ENCODE measurements around the gene ABCC11.

The ABCC11 gene

GRCh38 chr16:48162839-48163410 is 84.4 kb downstream of the ABCC11 start:
- H3K27ac ChIP-seq (ENCODE audit: low read depth, low read length): no peak overlapping the region
- H3K27me3 ChIP-seq (ENCODE audit: insufficient read depth, low read length, poor library complexity): no peaks in the 10 kb centered on the region
- no peak overlapping the region for H2BK120ac ChIP-seq (ENCODE audit: low read depth, low read length)
- no peaks in the 10 kb centered on the region for H3K4me1 ChIP-seq (ENCODE audit: control insufficient read depth, low read depth, low read length)
- H2BK5ac ChIP-seq (ENCODE audit: low read length): no peak overlapping the region
- H3K18ac ChIP-seq (ENCODE audit: low read length): no peak overlapping the region
- no peaks in the 10 kb centered on the region for H3K79me2 ChIP-seq (ENCODE audit: control insufficient read depth, insufficient read depth, low read length)
- no peak for DNase-seq
- H3K4me3 ChIP-seq (ENCODE audit: low read length): no peak overlapping the region
- H3K56ac ChIP-seq (ENCODE audit: low read length): no peak overlapping the region
- no peak overlapping the region for H2BK15ac ChIP-seq (replicated peaks; ENCODE audit: low read depth)
- H4K8ac ChIP-seq (ENCODE audit: low read depth, low read length): no peak overlapping the region
- H3K23ac ChIP-seq (ENCODE audit: low read length): no peak overlapping the region
- H3K36me3 ChIP-seq (ENCODE audit: control insufficient read depth, insufficient read depth, low read length): no peaks in the 10 kb centered on the region
- H3K79me1 ChIP-seq (ENCODE audit: low read length): no peaks in the 10 kb centered on the region
- no peak overlapping the region for H2AK5ac ChIP-seq (ENCODE audit: low read length)
- H3K9ac ChIP-seq (ENCODE audit: low read length): no peak overlapping the region
- H4K5ac ChIP-seq (ENCODE audit: low read length): no peak overlapping the region
- H3K4me2 ChIP-seq (ENCODE audit: low read length): no peak overlapping the region
- WGBS (ENCODE audit: extremely low coverage, insufficient coverage, low lambda C conversion rate): no CpG with 5 or more reads among the region's 9 CpGs
- no peak overlapping the region for H3K4ac ChIP-seq (ENCODE audit: low read depth, low read length)

GRCh38 chr16:48161906-48162305 is 85.4 kb downstream of the ABCC11 start:
- H3K23ac ChIP-seq (ENCODE audit: low read length): no peak overlapping the region
- no peak overlapping the region for H3K4me2 ChIP-seq (ENCODE audit: low read length)
- H3K9ac ChIP-seq (ENCODE audit: low read length): no peak overlapping the region
- H3K4ac ChIP-seq (ENCODE audit: low read depth, low read length): no peak overlapping the region
- H2BK5ac ChIP-seq (ENCODE audit: low read length): no peak overlapping the region
- DNase-seq: no peak
- H3K27ac ChIP-seq (ENCODE audit: low read depth, low read length): no peak overlapping the region
- H4K5ac ChIP-seq (ENCODE audit: low read length): no peak overlapping the region
- H2AK5ac ChIP-seq (ENCODE audit: low read length): no peak overlapping the region
- no peak overlapping the region for H3K4me3 ChIP-seq (ENCODE audit: low read length)
- H3K36me3 ChIP-seq (ENCODE audit: control insufficient read depth, insufficient read depth, low read length): no peaks in the 10 kb centered on the region
- H3K18ac ChIP-seq (ENCODE audit: low read length): no peak overlapping the region
- H2BK15ac ChIP-seq (replicated peaks; ENCODE audit: low read depth): no peak overlapping the region
- WGBS (ENCODE audit: extremely low coverage, insufficient coverage, low lambda C conversion rate): no CpG with 5 or more reads among the region's 4 CpGs
- H3K79me2 ChIP-seq (ENCODE audit: control insufficient read depth, insufficient read depth, low read length): no peaks in the 10 kb centered on the region
- no peaks in the 10 kb centered on the region for H3K27me3 ChIP-seq (ENCODE audit: insufficient read depth, low read length, poor library complexity)
- no peak overlapping the region for H3K56ac ChIP-seq (ENCODE audit: low read length)
- no peaks in the 10 kb centered on the region for H3K4me1 ChIP-seq (ENCODE audit: control insufficient read depth, low read depth, low read length)
- no peaks in the 10 kb centered on the region for H3K79me1 ChIP-seq (ENCODE audit: low read length)
- no peak overlapping the region for H2BK120ac ChIP-seq (ENCODE audit: low read depth, low read length)
- H4K8ac ChIP-seq (ENCODE audit: low read depth, low read length): no peak overlapping the region

GRCh38 chr16:48160575-48160974 is 86.8 kb downstream of the ABCC11 start:
- Histone ChIP-seq H3K27ac (ENCODE audit: low read depth, low read length) (no peak overlapping the region), H2BK5ac (ENCODE audit: low read length) (no peak overlapping the region), H3K4me2 (ENCODE audit: low read length) (no peak overlapping the region), H3K4me1 (ENCODE audit: control insufficient read depth, low read depth, low read length) (no peaks in the 10 kb centered on the region), H2AK5ac (ENCODE audit: low read length) (no peak overlapping the region), H3K27me3 (ENCODE audit: insufficient read depth, low read length, poor library complexity) (no peaks in the 10 kb centered on the region), H3K9ac (ENCODE audit: low read length) (no peak overlapping the region), H3K18ac (ENCODE audit: low read length) (no peak overlapping the region), H3K36me3 (ENCODE audit: control insufficient read depth, insufficient read depth, low read length) (no peaks in the 10 kb centered on the region), H3K79me1 (ENCODE audit: low read length) (no peaks in the 10 kb centered on the region), H2BK120ac (ENCODE audit: low read depth, low read length) (no peak overlapping the region), H3K4me3 (ENCODE audit: low read length) (no peak overlapping the region), H3K56ac (ENCODE audit: low read length) (no peak overlapping the region), H4K5ac (ENCODE audit: low read length) (no peak overlapping the region), H4K8ac (ENCODE audit: low read depth, low read length) (no peak overlapping the region), H3K79me2 (ENCODE audit: control insufficient read depth, insufficient read depth, low read length) (no peaks in the 10 kb centered on the region), H2BK15ac (replicated peaks; ENCODE audit: low read depth) (no peak overlapping the region), H3K23ac (ENCODE audit: low read length) (no peak overlapping the region), H3K4ac (ENCODE audit: low read depth, low read length) (no peak overlapping the region)
- no peak for DNase-seq
- WGBS (ENCODE audit: extremely low coverage, insufficient coverage, low lambda C conversion rate): no CpG with 5 or more reads among the region's 6 CpGs

DNA sequence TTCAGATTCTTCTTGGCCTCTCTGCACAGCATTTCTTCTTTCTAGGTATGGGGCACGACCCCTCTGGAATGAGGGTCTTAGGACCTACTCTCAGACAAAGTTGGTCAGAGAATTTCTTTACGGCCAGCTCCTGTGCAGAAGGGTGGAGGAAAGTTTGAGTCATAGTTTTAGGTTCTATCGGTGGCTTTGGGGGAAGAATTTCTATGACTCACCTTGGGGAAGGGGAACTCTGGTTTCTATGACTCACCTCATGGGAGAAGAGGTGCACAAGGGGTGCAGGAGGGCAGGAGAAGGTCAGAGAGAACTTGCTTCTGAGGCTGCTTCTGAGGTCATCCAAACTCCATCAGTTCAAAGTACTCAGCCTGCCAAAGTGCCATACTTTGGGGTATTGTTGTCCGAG is 89.0 kb downstream of the ABCC11 start:
- Histone ChIP-seq H2BK120ac (ENCODE audit: low read depth, low read length) (no peak overlapping the region), H2BK15ac (replicated peaks; ENCODE audit: low read depth) (no peak overlapping the region), H3K18ac (ENCODE audit: low read length) (no peak overlapping the region), H3K4me3 (ENCODE audit: low read length) (no peak overlapping the region), H4K8ac (ENCODE audit: low read depth, low read length) (no peak overlapping the region), H3K4me2 (ENCODE audit: low read length) (no peak overlapping the region), H3K56ac (ENCODE audit: low read length) (no peak overlapping the region), H3K23ac (ENCODE audit: low read length) (no peak overlapping the region), H3K79me2 (ENCODE audit: control insufficient read depth, insufficient read depth, low read length) (no peaks in the 10 kb centered on the region), H3K36me3 (ENCODE audit: control insufficient read depth, insufficient read depth, low read length) (no peaks in the 10 kb centered on the region), H3K27me3 (ENCODE audit: insufficient read depth, low read length, poor library complexity) (no peaks in the 10 kb centered on the region), H3K79me1 (ENCODE audit: low read length) (no peaks in the 10 kb centered on the region), H3K4ac (ENCODE audit: low read depth, low read length) (no peak overlapping the region), H4K5ac (ENCODE audit: low read length) (no peak overlapping the region), H3K4me1 (ENCODE audit: control insufficient read depth, low read depth, low read length) (no peaks in the 10 kb centered on the region), H2AK5ac (ENCODE audit: low read length) (no peak overlapping the region), H2BK5ac (ENCODE audit: low read length) (no peak overlapping the region), H3K9ac (ENCODE audit: low read length) (no peak overlapping the region), H3K27ac (ENCODE audit: low read depth, low read length) (no peak overlapping the region)
- DNase-seq: peak; percentile 60
- no CpG with 5 or more reads among the region's 4 CpGs for WGBS (ENCODE audit: extremely low coverage, insufficient coverage, low lambda C conversion rate)

- Histone ChIP-seq H3K79me2 (ENCODE audit: control insufficient read depth, insufficient read depth, low read length) (no peaks in the 10 kb centered on the region), H2BK120ac (ENCODE audit: low read depth, low read length) (no peak overlapping the region), H3K36me3 (ENCODE audit: control insufficient read depth, insufficient read depth, low read length) (no peaks in the 10 kb centered on the region), H3K9ac (ENCODE audit: low read length) (no peak overlapping the region), H3K4me3 (ENCODE audit: low read length) (no peak overlapping the region), H2BK5ac (ENCODE audit: low read length) (no peak overlapping the region), H2AK5ac (ENCODE audit: low read length) (no peak overlapping the region), H2BK15ac (replicated peaks; ENCODE audit: low read depth) (no peak overlapping the region), H3K4ac (ENCODE audit: low read depth, low read length) (no peak overlapping the region), H3K56ac (ENCODE audit: low read length) (no peak overlapping the region), H3K27ac (ENCODE audit: low read depth, low read length) (no peak overlapping the region), H3K4me1 (ENCODE audit: control insufficient read depth, low read depth, low read length) (no peaks in the 10 kb centered on the region), H3K27me3 (ENCODE audit: insufficient read depth, low read length, poor library complexity) (no peaks in the 10 kb centered on the region), H3K79me1 (ENCODE audit: low read length) (no peaks in the 10 kb centered on the region), H4K5ac (ENCODE audit: low read length) (no peak overlapping the region), H3K18ac (ENCODE audit: low read length) (no peak overlapping the region), H3K23ac (ENCODE audit: low read length) (no peak overlapping the region), H3K4me2 (ENCODE audit: low read length) (no peak overlapping the region), H4K8ac (ENCODE audit: low read depth, low read length) (no peak overlapping the region)
- DNase-seq: no peak
- WGBS (ENCODE audit: extremely low coverage, insufficient coverage, low lambda C conversion rate): no CpG with 5 or more reads among the region's 4 CpGs
These were observed 89.5 kb downstream of the ABCC11 start for GRCh38 chr16:48157794-48158193.

- H3K36me3 ChIP-seq (ENCODE audit: control insufficient read depth, insufficient read depth, low read length): no peaks in the 10 kb centered on the region
- H3K79me2 ChIP-seq (ENCODE audit: control insufficient read depth, insufficient read depth, low read length): no peaks in the 10 kb centered on the region
- no peaks in the 10 kb centered on the region for H3K4me1 ChIP-seq (ENCODE audit: control insufficient read depth, low read depth, low read length)
- no peaks in the 10 kb centered on the region for H3K79me1 ChIP-seq (ENCODE audit: low read length)
- H2BK15ac ChIP-seq (replicated peaks; ENCODE audit: low read depth): no peak overlapping the region
- WGBS (ENCODE audit: extremely low coverage, insufficient coverage, low lambda C conversion rate): no CpG with 5 or more reads among the region's 11 CpGs
- H4K8ac ChIP-seq (ENCODE audit: low read depth, low read length): no peak overlapping the region
- H3K56ac ChIP-seq (ENCODE audit: low read length): peak overlapping the region; percentile 17
- H3K18ac ChIP-seq (ENCODE audit: low read length): no peak overlapping the region
- no peak overlapping the region for H3K23ac ChIP-seq (ENCODE audit: low read length)
- H3K27me3 ChIP-seq (ENCODE audit: insufficient read depth, low read length, poor library complexity): no peaks in the 10 kb centered on the region
- no peak overlapping the region for H3K4me2 ChIP-seq (ENCODE audit: low read length)
- H2AK5ac ChIP-seq (ENCODE audit: low read length): no peak overlapping the region
- H3K4ac ChIP-seq (ENCODE audit: low read depth, low read length): no peak overlapping the region
- no peak overlapping the region for H2BK5ac ChIP-seq (ENCODE audit: low read length)
- no peak overlapping the region for H4K5ac ChIP-seq (ENCODE audit: low read length)
- H3K4me3 ChIP-seq (ENCODE audit: low read length): no peak overlapping the region
- H3K9ac ChIP-seq (ENCODE audit: low read length): no peak overlapping the region
- DNase-seq: no peak
- no peak overlapping the region for H2BK120ac ChIP-seq (ENCODE audit: low read depth, low read length)
- no peak overlapping the region for H3K27ac ChIP-seq (ENCODE audit: low read depth, low read length)
These were observed 90.0 kb downstream of the ABCC11 start for GRCh38 chr16:48157302-48157701.

Data from mesendoderm (in vitro differentiated cells).